K562 (cell line): ENCODE data around the gene ZNF285. TPM values are rescaled to one million over a fixed set of nuclear protein-coding genes. Genes with fewer than 3 reads are reported as not detected.

Experiments
- ATF1 ChIP-seq, 2 experiments: fragments of 450-650 bp in 1 of 2; IDR thresholded peaks; 2 replicates each; pipeline ENCODE4 v1.6.1; 2016; ENCODE audit warnings: missing compliant biosample characterization in 1 of 2, missing genetic modification characterization in 1 of 2
- CREBBP ChIP-seq: IDR thresholded peaks from one replicate; pipeline ENCODE4 v1.6.1; 2012; ENCODE audit warnings: low read depth, mild to moderate bottlenecking, control low read depth, inconsistent platforms, low read length
- ELF1 ChIP-seq: fragments of 200-800 bp; sonication (Bioruptor generic); IDR thresholded peaks from 2 replicates; pipeline ENCODE4 v1.6.1; 2016; ENCODE audit warnings: missing genetic modification characterization, missing compliant biosample characterization
- ESRRB ChIP-seq: fragments of 250-450 bp; sonication (Bioruptor Pico); IDR thresholded peaks from 2 replicates; pipeline ENCODE4 v1.5.0; 2020; ENCODE audit warnings: mild to moderate bottlenecking, moderate library complexity, borderline replicate concordance
- ETS2 ChIP-seq: IDR thresholded peaks from 2 replicates; pipeline ENCODE4 v1.6.1; 2016; ENCODE audit warnings: borderline replicate concordance, missing genetic modification characterization, mild to moderate bottlenecking, moderate library complexity, missing compliant biosample characterization; ENCODE audit not compliant: poor library complexity, severe bottlenecking
- FOXK2 ChIP-seq, 2 experiments: fragments of 450-650 bp; IDR thresholded peaks in 1 of 2; conservative IDR thresholded peaks in 1 of 2; 2 replicates each; pipeline ENCODE4 v1.6.1; 2016; ENCODE audit warnings: low read depth in 2 of 2, mild to moderate bottlenecking in 1 of 2
- GATAD2B ChIP-seq: fragments of 450-650 bp; IDR thresholded peaks from 2 replicates; pipeline ENCODE4 v1.6.1; 2017; ENCODE audit warnings: mild to moderate bottlenecking, borderline replicate concordance
- JUNB ChIP-seq: fragments of 450-650 bp; formaldehyde crosslinking; conservative IDR thresholded peaks from 2 replicates; pipeline ENCODE4 v1.4.0; 2020; ENCODE audit warnings: mild to moderate bottlenecking
- NFXL1 ChIP-seq: fragments of 450-650 bp; formaldehyde crosslinking; IDR thresholded peaks from 2 replicates; pipeline ENCODE4 v1.4.0; 2021; ENCODE audit warnings: mild to moderate bottlenecking
- NFYB ChIP-seq: IDR thresholded peaks from 2 replicates; pipeline ENCODE4 v1.6.1; 2011; ENCODE audit warnings: mild to moderate bottlenecking, moderate library complexity; ENCODE audit not compliant: insufficient read length; ENCODE audit errors: extremely low read depth
- RBM22 ChIP-seq: fragments of 200-400 bp; formaldehyde crosslinking; IDR thresholded peaks from 2 replicates; pipeline ENCODE4 v1.6.1; 2018; ENCODE audit warnings: low read length, low read depth; ENCODE audit not compliant: poor library complexity, severe bottlenecking
- RBM34 ChIP-seq: fragments of 200-400 bp; formaldehyde crosslinking; IDR thresholded peaks from 2 replicates; pipeline ENCODE4 v1.6.1; 2018; ENCODE audit warnings: low read length, borderline replicate concordance; ENCODE audit not compliant: insufficient read depth
- RNF2 ChIP-seq: sonication (generic); IDR thresholded peaks from 2 replicates; pipeline ENCODE4 v1.6.1; 2016
- TAF15 ChIP-seq: fragments of 200-400 bp; formaldehyde crosslinking; IDR thresholded peaks from 2 replicates; pipeline ENCODE4 v1.6.1; 2017; ENCODE audit warnings: mild to moderate bottlenecking, low read depth, low read length, moderate library complexity
- WHSC1 ChIP-seq: IDR thresholded peaks from one replicate; pipeline ENCODE4 v1.6.1; 2012; ENCODE audit warnings: low read length, control low read depth, inconsistent platforms
- YBX1 ChIP-seq: fragments of 450-650 bp; IDR thresholded peaks from 2 replicates; pipeline ENCODE4 v1.7.1; 2016; ENCODE audit warnings: mild to moderate bottlenecking
- ZNF134 ChIP-seq: fragments of 250-450 bp; sonication (Bioruptor Pico); conservative IDR thresholded peaks from 2 replicates; pipeline ENCODE4 v1.4.0; 2020
- ZNF253 ChIP-seq: fragments of 250-450 bp; sonication (Bioruptor Pico); conservative IDR thresholded peaks from 2 replicates; pipeline ENCODE4 v1.6.1; 2021; ENCODE audit warnings: mild to moderate bottlenecking
- ZNF263 ChIP-seq: sonication (generic); formaldehyde crosslinking; IDR thresholded peaks from 2 replicates; pipeline ENCODE4 v1.8.0; 2022; ENCODE audit warnings: mild to moderate bottlenecking, missing genetic modification reagents, borderline replicate concordance
- ZNF311 ChIP-seq: fragments of 250-450 bp; sonication (Bioruptor Pico); IDR thresholded peaks from 2 replicates; pipeline ENCODE4 v1.4.0; 2020; ENCODE audit warnings: mild to moderate bottlenecking, moderate library complexity
- polyA plus RNA-seq, 8 experiments: library from polyadenylated mRNA; depleted of rRNA in 4 of 8; stranded (reverse) in 5 of 8; unstranded in 3 of 8; fragments of >200 nt; fragmentation: Nextera tagmentation in 2 of 8; fragmentation: Illumina TruSeq in 1 of 8; extraction: Ambion mirVana in 2 of 8; extraction: Trizol in 1 of 8; gene quantifications; 2 replicates each; pipeline versions ENCODE4 v1.2.1 to v1.2.3, GENCODE V29; 2011 to 2014; ENCODE audit warnings: inconsistent platforms in 1 of 8, missing spikeins in 1 of 8
- total RNA-seq, 7 experiments: library from RNA; depleted of rRNA in 6 of 7; stranded (reverse); fragments of >200 nt in 6 of 7; fragmentation: Illumina TruSeq in 2 of 7; extraction: Trizol in 2 of 7; gene quantifications; 2 replicates each; pipeline versions ENCODE4 v1.2.1 to v1.2.3, GENCODE V29; 2011 to 2021; ENCODE audit warnings: low replicate concordance in 1 of 7
- TF ChIP-seq, protein P1 (sequence below): sonication (generic); formaldehyde crosslinking; IDR thresholded peaks from 2 replicates; pipeline ENCODE4 v1.8.0; 2022; ENCODE audit warnings: missing genetic modification reagents, mild to moderate bottlenecking, borderline replicate concordance
- TF ChIP-seq, protein P2 (sequence below): fragments of 250-450 bp; sonication (Bioruptor Pico); IDR thresholded peaks from 2 replicates; pipeline ENCODE4 v1.8.0; 2022; ENCODE audit warnings: inconsistent platforms
- TF ChIP-seq, protein P3 (sequence below): fragments of 450-650 bp; formaldehyde crosslinking; IDR thresholded peaks from 2 replicates; pipeline ENCODE4 v1.4.0; 2020; ENCODE audit warnings: mild to moderate bottlenecking, mixed read lengths

The ZNF285 gene
- total and polyA plus RNA-seq, 9 of the 15 experiments (the other 6 are each of a cell fraction or from before 2014, with no cell fraction given), result 0.14 to 1.1 (median 0.50) TPM

DNA sequence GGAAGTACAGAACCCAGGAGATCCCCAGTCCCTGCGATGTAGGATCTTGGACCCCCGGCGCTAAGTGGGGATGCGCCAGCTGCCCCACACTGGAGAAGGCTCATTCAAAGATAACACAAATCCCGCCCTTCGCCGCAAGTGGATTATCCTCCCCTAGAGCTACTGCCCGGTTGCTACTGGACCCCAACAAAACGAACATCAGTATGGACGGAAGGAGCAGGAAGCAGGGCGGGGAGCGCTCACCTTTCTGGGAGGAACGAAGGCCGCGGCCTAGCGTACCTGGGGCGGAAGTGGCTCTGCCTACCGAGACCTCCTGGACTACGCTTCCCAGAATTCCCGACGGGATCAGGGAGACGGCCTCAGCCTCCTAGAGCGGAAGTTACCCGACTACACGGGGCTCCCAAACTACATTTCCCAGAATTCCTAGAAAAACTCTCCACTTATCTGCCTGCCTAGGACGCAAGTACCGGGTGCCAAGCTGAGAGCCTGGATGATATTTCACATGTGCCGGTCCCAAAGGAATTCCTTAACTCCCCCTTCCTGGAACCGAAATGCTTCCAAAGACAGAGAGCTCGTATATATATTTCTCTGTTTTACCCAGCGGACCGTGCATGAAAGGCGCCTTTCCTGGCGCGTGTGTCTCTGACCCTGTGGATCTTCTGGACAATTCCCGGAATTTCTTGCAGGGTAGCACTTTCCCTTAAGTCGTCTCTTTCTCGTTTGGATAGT is 44.9 kb downstream of the ZNF285 start, which contains the start of gene ZNF112 (continued):
- TF ChIP-seq ATF1 (CRISPR knock-in tag; IDR thresholded peaks at IDR 0.05) (no peak), ATF1 (tag; IDR thresholded peaks at IDR 0.05) (peak; percentile 40; the same call in 1 of the 2 replicates), RBM34 (no peak), ESRRB (no peak), WHSC1 (no peak), ZNF311 (no peak), TAF15 (no peak), RBM22 (no peak), RNF2 (no peak), JUNB (CRISPR knock-in tag) (no peak), GATAD2B (no peak), ZNF253 (CRISPR knock-in tag) (no peak), ZNF263 (CRISPR knock-in tag) (no peak), ELF1 (peak; percentile 93), ZNF134 (CRISPR knock-in tag) (no peak), YBX1 (no peak), FOXK2 (conservative IDR thresholded peaks at IDR 0.05 in 1 of 2, IDR thresholded peaks at IDR 0.05 in 1 of 2; ENCODE audit: low read depth in 2 of 2) (no peak), NFYB (no peak), ETS2 (tag) (no peak), CREBBP (no peak), NFXL1 (no peak)
- TF ChIP-seq, protein P1, sequence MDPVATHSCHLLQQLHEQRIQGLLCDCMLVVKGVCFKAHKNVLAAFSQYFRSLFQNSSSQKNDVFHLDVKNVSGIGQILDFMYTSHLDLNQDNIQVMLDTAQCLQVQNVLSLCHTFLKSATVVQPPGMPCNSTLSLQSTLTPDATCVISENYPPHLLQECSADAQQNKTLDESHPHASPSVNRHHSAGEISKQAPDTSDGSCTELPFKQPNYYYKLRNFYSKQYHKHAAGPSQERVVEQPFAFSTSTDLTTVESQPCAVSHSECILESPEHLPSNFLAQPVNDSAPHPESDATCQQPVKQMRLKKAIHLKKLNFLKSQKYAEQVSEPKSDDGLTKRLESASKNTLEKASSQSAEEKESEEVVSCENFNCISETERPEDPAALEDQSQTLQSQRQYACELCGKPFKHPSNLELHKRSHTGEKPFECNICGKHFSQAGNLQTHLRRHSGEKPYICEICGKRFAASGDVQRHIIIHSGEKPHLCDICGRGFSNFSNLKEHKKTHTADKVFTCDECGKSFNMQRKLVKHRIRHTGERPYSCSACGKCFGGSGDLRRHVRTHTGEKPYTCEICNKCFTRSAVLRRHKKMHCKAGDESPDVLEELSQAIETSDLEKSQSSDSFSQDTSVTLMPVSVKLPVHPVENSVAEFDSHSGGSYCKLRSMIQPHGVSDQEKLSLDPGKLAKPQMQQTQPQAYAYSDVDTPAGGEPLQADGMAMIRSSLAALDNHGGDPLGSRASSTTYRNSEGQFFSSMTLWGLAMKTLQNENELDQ (CRISPR knock-in tag), result no peak
- TF ChIP-seq, protein P2, sequence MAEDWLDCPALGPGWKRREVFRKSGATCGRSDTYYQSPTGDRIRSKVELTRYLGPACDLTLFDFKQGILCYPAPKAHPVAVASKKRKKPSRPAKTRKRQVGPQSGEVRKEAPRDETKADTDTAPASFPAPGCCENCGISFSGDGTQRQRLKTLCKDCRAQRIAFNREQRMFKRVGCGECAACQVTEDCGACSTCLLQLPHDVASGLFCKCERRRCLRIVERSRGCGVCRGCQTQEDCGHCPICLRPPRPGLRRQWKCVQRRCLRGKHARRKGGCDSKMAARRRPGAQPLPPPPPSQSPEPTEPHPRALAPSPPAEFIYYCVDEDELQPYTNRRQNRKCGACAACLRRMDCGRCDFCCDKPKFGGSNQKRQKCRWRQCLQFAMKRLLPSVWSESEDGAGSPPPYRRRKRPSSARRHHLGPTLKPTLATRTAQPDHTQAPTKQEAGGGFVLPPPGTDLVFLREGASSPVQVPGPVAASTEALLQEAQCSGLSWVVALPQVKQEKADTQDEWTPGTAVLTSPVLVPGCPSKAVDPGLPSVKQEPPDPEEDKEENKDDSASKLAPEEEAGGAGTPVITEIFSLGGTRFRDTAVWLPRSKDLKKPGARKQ (CRISPR knock-in tag), result no peak
- TF ChIP-seq, protein P3, sequence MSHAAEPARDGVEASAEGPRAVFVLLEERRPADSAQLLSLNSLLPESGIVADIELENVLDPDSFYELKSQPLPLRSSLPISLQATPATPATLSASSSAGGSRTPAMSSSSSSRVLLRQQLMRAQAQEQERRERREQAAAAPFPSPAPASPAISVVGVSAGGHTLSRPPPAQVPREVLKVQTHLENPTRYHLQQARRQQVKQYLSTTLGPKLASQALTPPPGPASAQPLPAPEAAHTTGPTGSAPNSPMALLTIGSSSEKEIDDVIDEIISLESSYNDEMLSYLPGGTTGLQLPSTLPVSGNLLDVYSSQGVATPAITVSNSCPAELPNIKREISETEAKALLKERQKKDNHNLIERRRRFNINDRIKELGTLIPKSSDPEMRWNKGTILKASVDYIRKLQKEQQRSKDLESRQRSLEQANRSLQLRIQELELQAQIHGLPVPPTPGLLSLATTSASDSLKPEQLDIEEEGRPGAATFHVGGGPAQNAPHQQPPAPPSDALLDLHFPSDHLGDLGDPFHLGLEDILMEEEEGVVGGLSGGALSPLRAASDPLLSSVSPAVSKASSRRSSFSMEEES (CRISPR knock-in tag), result no peak
